ENCODE data around the gene PLCZ1. TPM values are rescaled to one million over a fixed set of nuclear protein-coding genes. Genes with fewer than 3 reads are reported as not detected.

Gene PLCZ1
- total and polyA plus RNA-seq, 2 experiments from 2014 or later: not detected

- no peak for TF ChIP-seq CTCF (conservative IDR thresholded peaks at IDR 0.05; ENCODE audit: low read depth in 2 of 2)
- TF ChIP-seq NANOG (IDR thresholded peaks at IDR 0.05; ENCODE audit: borderline replicate concordance): no peak
These were observed 19.4 kb downstream of the PLCZ1 start (continued) for GRCh38 chr12:18718462-18718861.

GRCh38 chr12:18716236-18716635, 21.6 kb downstream of the PLCZ1 start:
- ATAC-seq: no peak
- Histone ChIP-seq H3K4me3 (no peak overlapping the region), H3K27ac (ENCODE audit: low read depth) (no peak overlapping the region), H3K36me3 (ENCODE audit: insufficient read depth) (no peaks in the 10 kb centered on the region), H3K27me3 (ENCODE audit: insufficient read depth) (no peaks in the 10 kb centered on the region), H4K20me1 (replicated peaks; ENCODE audit: insufficient read depth) (no peaks in the 10 kb centered on the region), H3K4me2 (no peak overlapping the region), H3K79me2 (replicated peaks; ENCODE audit: insufficient read depth) (no peaks in the 10 kb centered on the region), H3K4me1 (ENCODE audit: insufficient read depth) (no peaks in the 10 kb centered on the region), H3F3A (replicated peaks; ENCODE audit: low read depth) (no peaks in the 10 kb centered on the region), H3K9me2 (ENCODE audit: insufficient read depth) (no peaks in the 10 kb centered on the region), H2AFZ (no peak overlapping the region)
- Mint-ChIP-seq H3K27ac (no peak overlapping the region), H3K27me3 (ENCODE audit: insufficient read depth, low read depth, poor library complexity) (no peaks in the 10 kb centered on the region), H3K4me3 (no peak overlapping the region), H3K4me1 (no peaks in the 10 kb centered on the region), H3K9me3 (no peaks in the 10 kb centered on the region), H3K36me3 (ENCODE audit: low read depth) (no peaks in the 10 kb centered on the region)
- DNase-seq (ENCODE audit: low spot score): no peak
- no peak for TF ChIP-seq POLR2AphosphoS5 (IDR thresholded peaks at IDR 0.05; ENCODE audit: low read depth)
- TF ChIP-seq ETS1 (IDR thresholded peaks at IDR 0.05): no peak
- no peak for TF ChIP-seq ZNF114 (CRISPR knock-in tag; IDR thresholded peaks at IDR 0.05)
- no peak for TF ChIP-seq JUNB (IDR thresholded peaks at IDR 0.05; ENCODE audit: unreplicated experiment)
- TF ChIP-seq ZNF462 (CRISPR knock-in tag; IDR thresholded peaks at IDR 0.05): no peak

Measured in GM23338 (cell line).